ENCODE data around the gene ZNF691. TPM values are rescaled to one million over a fixed set of nuclear protein-coding genes. Genes with fewer than 3 reads are reported as not detected.
"Not testable (repeated sequence)": the region's sequence is repeated elsewhere in the genome, so short reads cannot be mapped to it uniquely, and the experiment has no call there.

The ZNF691 gene
- total RNA-seq, 2 experiments from 2014 or later, result 12.2 to 14.1 TPM

GRCh38 chr1:42852608-42852980, 6.2 kb downstream of the ZNF691 start:
- H3K27me3 Mint-ChIP-seq, result no peaks in the 10 kb centered on the region
- no peak for ATAC-seq (ENCODE audit: low read depth)
- no peak overlapping the region for H3K27ac Mint-ChIP-seq
- peaks cover 16% of the 10 kb centered on the region for H3K4me1 Mint-ChIP-seq
- no peak for DNase-seq
- peaks cover 8% of the 10 kb centered on the region for H3K9me3 Mint-ChIP-seq
- peaks cover 56% of the 10 kb centered on the region for H3K36me3 Mint-ChIP-seq
- POLR2A ChIA-PET, result no interaction called here
- no peak overlapping the region for H3K4me3 Mint-ChIP-seq

GRCh38 chr1:42853116-42853884, 6.9 kb downstream of the ZNF691 start:
- H3K36me3 Mint-ChIP-seq, result peaks cover 58% of the 10 kb centered on the region
- peaks cover 9% of the 10 kb centered on the region for H3K4me1 Mint-ChIP-seq
- DNase-seq (no peak), ATAC-seq (ENCODE audit: low read depth) (no peak)
- no peak overlapping the region for H3K27ac Mint-ChIP-seq
- POLR2A ChIA-PET, result no interaction called here
- H3K4me3 Mint-ChIP-seq, result no peak overlapping the region
- peaks cover 9% of the 10 kb centered on the region for H3K9me3 Mint-ChIP-seq
- no peaks in the 10 kb centered on the region for H3K27me3 Mint-ChIP-seq

GRCh38 chr1:42856554-42856953, 10.1 kb downstream of the ZNF691 start:
- H3K4me1 Mint-ChIP-seq; ATAC-seq (ENCODE audit: low read depth); POLR2A ChIA-PET; H3K4me3 Mint-ChIP-seq; H3K27ac Mint-ChIP-seq; DNase-seq: not testable (repeated sequence)
- Mint-ChIP-seq H3K27me3 (peaks cover 18% of the 10 kb centered on the region), H3K9me3 (peaks cover 20% of the 10 kb centered on the region), H3K36me3 (peaks cover 29% of the 10 kb centered on the region)

- POLR2A ChIA-PET, result interaction anchor here (1.6 kb wide), 1 partner anchor 13 kb away, joined by 4 read pairs; the partner anchor contains the start of gene ZNF691
- H3K27ac Mint-ChIP-seq; H3K4me3 Mint-ChIP-seq; ATAC-seq (ENCODE audit: low read depth); DNase-seq; H3K4me1 Mint-ChIP-seq: not testable (repeated sequence)
- Mint-ChIP-seq H3K9me3 (peaks cover 22% of the 10 kb centered on the region), H3K27me3 (peaks cover 26% of the 10 kb centered on the region), H3K36me3 (peaks cover 16% of the 10 kb centered on the region)
Observed at GRCh38 chr1:42859366-42859765, 13.0 kb downstream of the ZNF691 start.

- Mint-ChIP-seq H3K27ac (no peak overlapping the region), H3K4me3 (no peak overlapping the region), H3K4me1 (no peaks in the 10 kb centered on the region), H3K27me3 (peaks cover 31% of the 10 kb centered on the region), H3K9me3 (peaks cover 22% of the 10 kb centered on the region), H3K36me3 (peaks cover 13% of the 10 kb centered on the region)
- no peak for DNase-seq
- no peak for ATAC-seq (ENCODE audit: low read depth)
- POLR2A ChIA-PET, result no interaction called here
Observed at GRCh38 chr1:42860339-42861013, 14.1 kb downstream of the ZNF691 start.

GRCh38 chr1:42861014-42861399, 14.6 kb downstream of the ZNF691 start:
- H3K4me1 Mint-ChIP-seq, result no peaks in the 10 kb centered on the region
- peaks cover 10% of the 10 kb centered on the region for H3K36me3 Mint-ChIP-seq
- ATAC-seq (ENCODE audit: low read depth) (no peak), DNase-seq (no peak)
- peaks cover 31% of the 10 kb centered on the region for H3K27me3 Mint-ChIP-seq
- peaks cover 22% of the 10 kb centered on the region for H3K9me3 Mint-ChIP-seq
- no peak overlapping the region for H3K4me3 Mint-ChIP-seq
- POLR2A ChIA-PET, result no interaction called here
- H3K27ac Mint-ChIP-seq, result no peak overlapping the region

- no peak overlapping the region for H3K27ac Mint-ChIP-seq
- POLR2A ChIA-PET, result no interaction called here
- ATAC-seq (ENCODE audit: low read depth), result no peak
- peaks cover 2% of the 10 kb centered on the region for H3K9me3 Mint-ChIP-seq
- H3K27me3 Mint-ChIP-seq, result peaks cover 16% of the 10 kb centered on the region
- H3K4me3 Mint-ChIP-seq, result no peak overlapping the region
- no peaks in the 10 kb centered on the region for H3K4me1 Mint-ChIP-seq
- H3K36me3 Mint-ChIP-seq, result no peaks in the 10 kb centered on the region
- DNase-seq, result no peak
Observed at GRCh38 chr1:42866549-42866948, 20.1 kb downstream of the ZNF691 start.

- POLR2A ChIA-PET; H3K27ac Mint-ChIP-seq; H3K4me3 Mint-ChIP-seq; H3K36me3 Mint-ChIP-seq; ATAC-seq (ENCODE audit: low read depth); H3K9me3 Mint-ChIP-seq; H3K4me1 Mint-ChIP-seq; DNase-seq: not testable (repeated sequence)
- H3K27me3 Mint-ChIP-seq, result peaks cover 14% of the 10 kb centered on the region
Observed at GRCh38 chr1:42868466-42868865, 22.1 kb downstream of the ZNF691 start.

- H3K4me3 Mint-ChIP-seq; H3K27ac Mint-ChIP-seq; H3K4me1 Mint-ChIP-seq; H3K36me3 Mint-ChIP-seq; DNase-seq; H3K27me3 Mint-ChIP-seq; ATAC-seq (ENCODE audit: low read depth); H3K9me3 Mint-ChIP-seq; POLR2A ChIA-PET: not testable (repeated sequence)
Observed at GRCh38 chr1:42869254-42869653, 22.8 kb downstream of the ZNF691 start.

GRCh38 chr1:42869751-42870150, 23.3 kb downstream of the ZNF691 start:
- DNase-seq; H3K4me3 Mint-ChIP-seq; H3K36me3 Mint-ChIP-seq; ATAC-seq (ENCODE audit: low read depth); H3K4me1 Mint-ChIP-seq; H3K27me3 Mint-ChIP-seq; H3K9me3 Mint-ChIP-seq; H3K27ac Mint-ChIP-seq; POLR2A ChIA-PET: not testable (repeated sequence)

GRCh38 chr1:42873108-42873507, 26.7 kb downstream of the ZNF691 start:
- DNase-seq; H3K4me3 Mint-ChIP-seq; H3K27ac Mint-ChIP-seq; POLR2A ChIA-PET; ATAC-seq (ENCODE audit: low read depth); H3K36me3 Mint-ChIP-seq; H3K4me1 Mint-ChIP-seq: not testable (repeated sequence)
- H3K9me3 Mint-ChIP-seq, result peaks cover 10% of the 10 kb centered on the region
- peaks cover 18% of the 10 kb centered on the region for H3K27me3 Mint-ChIP-seq

- Mint-ChIP-seq H3K4me3 (no peak overlapping the region), H3K4me1 (peaks cover 4% of the 10 kb centered on the region), H3K27ac (no peak overlapping the region), H3K36me3 (peaks cover 4% of the 10 kb centered on the region), H3K9me3 (peaks cover 10% of the 10 kb centered on the region), H3K27me3 (peaks cover 18% of the 10 kb centered on the region)
- DNase-seq, result no peak
- POLR2A ChIA-PET, result no interaction called here
- no peak for ATAC-seq (ENCODE audit: low read depth)
Observed at GRCh38 chr1:42873670-42874069, 27.3 kb downstream of the ZNF691 start.

GRCh38 chr1:42876009-42876408, 29.6 kb downstream of the ZNF691 start:
- POLR2A ChIA-PET, result no interaction called here
- no peak overlapping the region for H3K4me3 Mint-ChIP-seq
- H3K9me3 Mint-ChIP-seq, result peaks cover 10% of the 10 kb centered on the region
- H3K4me1 Mint-ChIP-seq, result peaks cover 4% of the 10 kb centered on the region
- DNase-seq, result no peak
- H3K36me3 Mint-ChIP-seq, result peaks cover 4% of the 10 kb centered on the region
- H3K27me3 Mint-ChIP-seq, result peaks cover 24% of the 10 kb centered on the region
- no peak overlapping the region for H3K27ac Mint-ChIP-seq
- no peak for ATAC-seq (ENCODE audit: low read depth)

GRCh38 chr1:42877380-42877779, 31.0 kb downstream of the ZNF691 start:
- Mint-ChIP-seq H3K4me1 (peaks cover 4% of the 10 kb centered on the region), H3K4me3 (no peak overlapping the region), H3K36me3 (peaks cover 4% of the 10 kb centered on the region), H3K27ac (no peak overlapping the region), H3K27me3 (peaks cover 23% of the 10 kb centered on the region), H3K9me3 (peaks cover 7% of the 10 kb centered on the region)
- DNase-seq, result no peak
- POLR2A ChIA-PET, result no interaction called here
- ATAC-seq (ENCODE audit: low read depth), result no peak
